Astrocyte (in vitro differentiated cells and primary cell): ENCODE results near the gene CNNM2. TPM values are rescaled to one million over a fixed set of nuclear protein-coding genes. Genes with fewer than 3 reads are reported as not detected.
"Not testable (repeated sequence)": the region's sequence is repeated elsewhere in the genome, so short reads cannot be mapped to it uniquely, and the experiment has no call there.

ENCODE experiments used
- DNase-seq: peaks from one replicate; pipeline ENCODE4 v3.0.0-alpha.2; 2010; ENCODE audit warnings: low read depth
- FAIRE-seq: peaks from 2 replicates; lab custom pipeline; 2011; peaks lifted over from hg19 to GRCh38; lab: Jason Lieb, UNC
- H2AFZ ChIP-seq: 2 replicates; pipeline ENCODE4 v1.6.0; 2012; ENCODE audit warnings: low read depth, low read length, inconsistent platforms
- H3K27ac ChIP-seq: 2 replicates; pipeline ENCODE4 v1.5.1; 2011; ENCODE audit warnings: low read depth, low read length, inconsistent platforms
- H3K27me3 ChIP-seq: 2 replicates; pipeline ENCODE4 v1.6.0; 2011; ENCODE audit warnings: low read length, inconsistent platforms; ENCODE audit not compliant: insufficient read depth
- H3K36me3 ChIP-seq: 2 replicates; pipeline ENCODE4 v1.5.1; 2011; ENCODE audit warnings: low read length, inconsistent platforms; ENCODE audit not compliant: insufficient read depth
- H3K4me1 ChIP-seq: 2 replicates; pipeline ENCODE4 v1.5.1; 2011; ENCODE audit warnings: low read length, inconsistent platforms; ENCODE audit not compliant: insufficient read depth
- H3K4me2 ChIP-seq: 2 replicates; pipeline ENCODE4 v1.6.0; 2012; ENCODE audit warnings: low read length, inconsistent platforms
- H3K4me3 ChIP-seq: 2 replicates; pipeline ENCODE4 v1.5.1; 2011; ENCODE audit warnings: low read depth, mild to moderate bottlenecking, low read length, inconsistent platforms; ENCODE audit not compliant: insufficient read depth
- H3K79me2 ChIP-seq: 2 replicates; pipeline ENCODE4 v1.6.0; 2012; ENCODE audit warnings: mild to moderate bottlenecking, low read length, inconsistent platforms; ENCODE audit not compliant: insufficient read depth
- H3K9ac ChIP-seq: 2 replicates; pipeline ENCODE4 v1.6.0; 2012; ENCODE audit warnings: mild to moderate bottlenecking, low read length, inconsistent platforms
- H3K9me3 ChIP-seq: 2 replicates; pipeline ENCODE4 v1.5.1; 2012; ENCODE audit warnings: low read depth, mild to moderate bottlenecking, low read length, inconsistent platforms; ENCODE audit not compliant: insufficient read depth
- H4K20me1 ChIP-seq: 2 replicates; pipeline ENCODE4 v1.6.0; 2012; ENCODE audit warnings: low read length, inconsistent platforms; ENCODE audit not compliant: insufficient read depth
- H3K27ac Mint-ChIP-seq: one replicate; pipeline ENCODE4 v1.8.0; 2021; ENCODE audit warnings: mild to moderate bottlenecking, mixed read lengths; ENCODE audit not compliant: unreplicated experiment
- H3K27me3 Mint-ChIP-seq: one replicate; pipeline ENCODE4 v1.8.0; 2021; ENCODE audit warnings: low read depth, mixed read lengths; ENCODE audit not compliant: unreplicated experiment
- H3K36me3 Mint-ChIP-seq: one replicate; pipeline ENCODE4 v1.8.0; 2021; ENCODE audit warnings: low read depth, mixed read lengths; ENCODE audit not compliant: unreplicated experiment
- H3K4me1 Mint-ChIP-seq: one replicate; pipeline ENCODE4 v1.8.0; 2021; ENCODE audit warnings: low read depth, mixed read lengths; ENCODE audit not compliant: unreplicated experiment
- H3K4me3 Mint-ChIP-seq: one replicate; pipeline ENCODE4 v1.8.0; 2021; ENCODE audit warnings: mild to moderate bottlenecking, moderate library complexity, mixed read lengths; ENCODE audit not compliant: unreplicated experiment
- H3K9me3 Mint-ChIP-seq: one replicate; pipeline ENCODE4 v1.8.0; 2021; ENCODE audit warnings: mild to moderate bottlenecking, mixed read lengths; ENCODE audit not compliant: unreplicated experiment
- EZH2 ChIP-seq: IDR thresholded peaks from 2 replicates; pipeline ENCODE4 v1.6.1; 2012; ENCODE audit warnings: mild to moderate bottlenecking, low read length, inconsistent platforms; ENCODE audit not compliant: insufficient read depth
- total RNA-seq: library from RNA; stranded (reverse); gene quantifications from 2 replicates; pipeline ENCODE4 v1.2.1, GENCODE V29; 2021
- TF ChIP-seq, protein P1 (sequence below): IDR thresholded peaks from 2 replicates; pipeline ENCODE4 v1.5.1; 2011; ENCODE audit warnings: low read depth, mild to moderate bottlenecking, inconsistent platforms, low read length, moderate library complexity; ENCODE audit not compliant: insufficient read depth

Gene CNNM2
- total RNA-seq, 1 donor from 2014 or later = 9.9 TPM

DNA sequence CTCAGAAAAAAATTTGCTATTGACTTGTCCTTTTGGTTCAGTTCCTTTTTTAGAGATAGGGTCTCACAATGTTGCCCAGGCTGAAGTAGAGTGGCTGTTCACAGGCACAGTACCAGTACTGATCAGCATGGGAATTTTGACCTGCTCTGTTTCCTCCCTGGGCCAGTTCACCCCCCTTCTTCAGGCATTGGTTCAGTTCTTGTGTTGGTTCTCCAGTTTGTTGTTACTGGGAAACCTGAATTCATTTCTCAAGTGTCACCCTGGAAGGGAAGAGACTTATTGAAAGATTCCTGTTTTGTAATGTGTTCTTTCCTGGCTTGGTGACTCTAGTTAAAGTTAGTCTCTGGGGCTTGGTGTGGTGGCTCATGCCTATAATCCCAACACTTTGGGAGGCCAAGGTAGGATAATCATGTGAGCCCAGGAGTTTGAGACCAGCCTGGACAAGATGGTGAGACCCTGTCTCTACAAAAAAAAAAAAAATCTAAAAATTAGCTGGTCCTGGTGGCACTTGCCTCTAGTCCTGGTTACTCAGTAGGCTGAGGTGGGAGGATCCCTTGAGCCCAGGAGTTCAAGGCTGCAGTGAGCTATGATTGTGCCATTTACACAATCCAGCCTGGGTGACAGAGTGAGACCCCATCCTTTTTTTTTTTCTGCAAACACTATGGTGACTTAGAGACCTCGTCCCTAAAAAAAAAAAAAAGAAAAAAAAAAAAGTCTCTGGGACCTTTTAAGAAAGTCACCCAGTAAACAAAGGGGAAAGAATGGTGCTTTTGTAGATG, 52.7 kb downstream of the CNNM2 start:
- Histone ChIP-seq H3K27ac (no peak overlapping the region), H3K36me3 (no peaks in the 10 kb centered on the region), H3K4me3 (no peak overlapping the region), H3K9ac (no peak overlapping the region), H4K20me1 (peaks cover 6% of the 10 kb centered on the region), H3K27me3 (no peaks in the 10 kb centered on the region), H3K9me3 (no peaks in the 10 kb centered on the region), H3K4me1 (no peaks in the 10 kb centered on the region), H2AFZ (no peak overlapping the region), H3K79me2 (no peaks in the 10 kb centered on the region), H3K4me2 (no peak overlapping the region)
- TF ChIP-seq, protein P1, sequence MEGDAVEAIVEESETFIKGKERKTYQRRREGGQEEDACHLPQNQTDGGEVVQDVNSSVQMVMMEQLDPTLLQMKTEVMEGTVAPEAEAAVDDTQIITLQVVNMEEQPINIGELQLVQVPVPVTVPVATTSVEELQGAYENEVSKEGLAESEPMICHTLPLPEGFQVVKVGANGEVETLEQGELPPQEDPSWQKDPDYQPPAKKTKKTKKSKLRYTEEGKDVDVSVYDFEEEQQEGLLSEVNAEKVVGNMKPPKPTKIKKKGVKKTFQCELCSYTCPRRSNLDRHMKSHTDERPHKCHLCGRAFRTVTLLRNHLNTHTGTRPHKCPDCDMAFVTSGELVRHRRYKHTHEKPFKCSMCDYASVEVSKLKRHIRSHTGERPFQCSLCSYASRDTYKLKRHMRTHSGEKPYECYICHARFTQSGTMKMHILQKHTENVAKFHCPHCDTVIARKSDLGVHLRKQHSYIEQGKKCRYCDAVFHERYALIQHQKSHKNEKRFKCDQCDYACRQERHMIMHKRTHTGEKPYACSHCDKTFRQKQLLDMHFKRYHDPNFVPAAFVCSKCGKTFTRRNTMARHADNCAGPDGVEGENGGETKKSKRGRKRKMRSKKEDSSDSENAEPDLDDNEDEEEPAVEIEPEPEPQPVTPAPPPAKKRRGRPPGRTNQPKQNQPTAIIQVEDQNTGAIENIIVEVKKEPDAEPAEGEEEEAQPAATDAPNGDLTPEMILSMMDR = no peak
- TF ChIP-seq EZH2 = no peak
- DNase-seq (no peak), FAIRE-seq (no peak)
- Mint-ChIP-seq H3K27me3 (no peaks in the 10 kb centered on the region), H3K27ac (no peak overlapping the region), H3K4me3 (no peak overlapping the region), H3K36me3 (no peaks in the 10 kb centered on the region), H3K4me1 (peaks cover 7% of the 10 kb centered on the region), H3K9me3 (no peaks in the 10 kb centered on the region)

GRCh38 chr10:102975483-102976379, 57.6 kb downstream of the CNNM2 start:
- Mint-ChIP-seq H3K27me3 (no peaks in the 10 kb centered on the region), H3K9me3 (no peaks in the 10 kb centered on the region), H3K36me3 (no peaks in the 10 kb centered on the region), H3K27ac (no peak overlapping the region), H3K4me3 (no peak overlapping the region), H3K4me1 (peaks cover 8% of the 10 kb centered on the region)
- Histone ChIP-seq H3K36me3 (no peaks in the 10 kb centered on the region), H3K4me3 (no peak overlapping the region), H3K27me3 (no peaks in the 10 kb centered on the region), H3K4me1 (no peaks in the 10 kb centered on the region), H3K4me2 (peak overlapping the region; percentile 25), H2AFZ (no peak overlapping the region), H3K9me3 (no peaks in the 10 kb centered on the region), H3K9ac (no peak overlapping the region), H3K79me2 (no peaks in the 10 kb centered on the region), H4K20me1 (peaks cover under 1% of the 10 kb centered on the region), H3K27ac (no peak overlapping the region)
- FAIRE-seq (peak; percentile 69), DNase-seq (peak; percentile 41)
- TF ChIP-seq EZH2 = no peak
- TF ChIP-seq, protein P1 = no peak

DNA sequence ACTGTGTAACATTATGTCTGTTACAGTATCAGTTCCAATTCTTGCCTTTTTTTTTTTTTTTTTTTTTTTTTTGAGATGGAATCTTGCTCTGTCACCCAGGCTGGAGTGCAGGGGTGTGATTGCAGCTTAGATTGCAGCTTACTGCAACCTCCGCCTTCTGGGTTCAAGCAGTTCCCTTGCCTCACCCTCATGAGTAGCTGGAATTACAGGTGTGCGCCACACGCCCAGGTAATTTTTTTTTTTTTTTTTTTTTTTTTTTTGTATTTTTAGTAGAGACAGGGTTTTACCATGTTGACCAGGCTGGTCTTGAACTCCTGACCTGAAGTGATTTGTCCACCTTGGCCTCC, 58.3 kb downstream of the CNNM2 start:
- not testable (repeated sequence) for H3K27ac ChIP-seq, H3K9ac ChIP-seq, DNase-seq, H3K79me2 ChIP-seq, H3K27me3 ChIP-seq, H3K27ac Mint-ChIP-seq, H3K9me3 Mint-ChIP-seq, H3K36me3 ChIP-seq, H3K4me1 Mint-ChIP-seq, H3K9me3 ChIP-seq, H2AFZ ChIP-seq, H3K4me2 ChIP-seq, H3K4me3 ChIP-seq, H3K4me1 ChIP-seq, H3K27me3 Mint-ChIP-seq, H4K20me1 ChIP-seq, H3K4me3 Mint-ChIP-seq, FAIRE-seq, H3K36me3 Mint-ChIP-seq
